NCI-H1417 treated with DMSO at 0.1 percent for 48 hours (cell line): ENCODE measurements around the gene IFITM10.
A peak's percentile ranks its signal among the peaks of the same experiment; 100 is the strongest.

Source experiments
- DNase-seq: peaks from one replicate; lab custom pipeline; 2025; lab: John Stamatoyannopoulos, UW

Gene IFITM10

DNA sequence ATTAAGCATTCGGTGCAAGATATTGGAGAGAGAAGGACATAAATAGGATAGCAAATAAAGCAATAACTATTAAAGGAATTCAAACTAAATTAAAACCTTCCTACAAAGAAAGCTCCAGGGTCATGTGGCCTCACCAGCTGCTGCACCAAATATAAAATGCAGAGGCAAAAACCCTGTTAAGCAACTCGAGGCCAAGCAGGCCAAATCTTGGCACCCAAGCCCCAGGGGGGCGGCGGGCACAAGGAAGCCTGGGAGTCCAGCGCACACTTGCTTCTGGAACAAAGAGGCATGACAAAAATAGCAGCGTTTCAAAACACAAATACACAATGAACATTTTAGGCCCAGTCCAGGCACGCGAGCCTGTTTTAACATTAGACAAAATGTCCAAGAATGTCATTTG lies 32.6 kb downstream of the IFITM10 start:
- DNase-seq: no peak

DNA sequence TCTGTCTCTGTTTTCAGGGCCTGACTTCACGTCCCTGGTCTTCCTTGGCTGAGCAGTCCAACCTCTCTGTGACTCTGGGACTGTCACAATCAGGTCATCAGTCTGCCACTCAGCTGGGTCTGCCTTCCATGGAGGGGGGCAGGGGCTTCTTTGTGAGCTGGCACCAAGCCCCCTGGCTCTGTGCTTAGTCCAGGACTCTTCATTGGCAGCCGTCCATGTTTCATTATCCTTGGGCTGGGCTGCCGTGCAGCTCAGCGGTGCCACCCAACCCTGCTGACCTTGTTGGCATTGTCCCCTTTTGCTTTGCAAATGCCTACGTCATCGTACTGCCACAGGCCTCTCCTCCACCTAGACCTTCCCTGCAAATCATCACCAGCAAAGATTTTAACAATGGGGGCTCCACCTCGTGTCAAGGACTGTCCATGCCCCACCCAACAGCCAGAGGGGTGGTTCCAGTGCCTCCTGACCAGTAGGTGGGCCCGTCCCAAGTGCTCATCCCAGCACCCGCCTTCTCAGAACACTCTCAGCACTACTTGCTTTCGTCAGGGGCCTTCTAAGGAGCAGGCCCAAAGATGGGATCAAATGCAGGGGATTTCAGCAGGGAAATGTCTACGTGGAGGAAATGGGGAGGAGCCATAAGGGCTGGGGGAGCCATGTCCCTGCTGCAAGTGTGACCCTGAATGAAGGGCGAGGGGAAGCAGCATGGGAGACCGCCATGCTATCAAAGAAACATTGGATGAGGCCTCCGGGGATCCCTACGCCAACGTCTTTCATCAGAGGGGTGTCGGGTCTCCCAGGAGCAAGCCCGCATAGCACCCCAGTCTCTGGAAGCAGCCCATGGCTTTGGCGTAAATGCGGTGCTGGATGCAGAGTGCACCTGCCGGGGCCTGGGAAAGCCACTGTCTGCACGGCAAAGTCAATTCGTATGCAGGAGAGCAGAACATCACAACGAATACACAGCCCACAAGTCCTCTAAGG lies 35.2 kb downstream of the IFITM10 start:
- no peak for DNase-seq

DNA sequence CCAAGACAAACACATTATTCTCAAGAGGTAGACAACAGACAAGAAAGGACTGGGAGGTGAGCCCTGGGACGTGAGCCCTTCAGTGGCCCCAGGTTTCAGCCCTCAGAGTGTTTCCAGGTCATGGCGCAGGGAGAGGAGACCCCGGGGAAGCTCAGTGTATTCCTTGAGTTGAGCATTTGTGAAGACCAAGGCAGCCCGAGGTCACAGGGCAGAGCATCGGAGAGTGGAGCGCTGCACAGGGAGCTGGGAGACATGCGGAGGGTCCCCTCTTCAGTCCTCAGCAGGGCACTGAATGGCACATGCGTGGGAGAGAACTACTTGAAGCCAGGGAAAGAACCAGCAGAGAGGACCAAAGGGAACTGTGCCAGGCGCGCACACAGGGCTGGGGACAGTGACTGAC lies 41.7 kb downstream of the IFITM10 start:
- DNase-seq: no peak

DNA sequence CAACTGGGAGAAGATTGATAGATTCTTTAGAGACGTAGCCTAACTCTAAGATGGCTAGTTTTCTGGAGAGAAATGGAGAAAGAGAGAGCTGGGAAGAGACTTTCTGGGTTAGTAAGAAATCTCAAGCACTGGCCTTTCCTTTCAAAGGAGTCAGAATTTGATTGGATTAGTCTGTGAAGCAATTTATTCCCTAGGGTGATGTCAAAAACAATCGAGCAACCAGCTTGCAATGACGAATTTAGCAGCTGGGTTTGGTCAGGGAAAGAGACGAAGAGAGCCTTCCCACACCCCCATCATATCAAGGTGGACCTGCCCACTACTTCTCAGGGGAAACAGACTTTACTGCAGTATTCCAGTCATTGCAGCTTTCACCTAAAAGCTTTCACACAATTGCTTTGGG lies 42.6 kb downstream of the IFITM10 start:
- no peak for DNase-seq

DNA sequence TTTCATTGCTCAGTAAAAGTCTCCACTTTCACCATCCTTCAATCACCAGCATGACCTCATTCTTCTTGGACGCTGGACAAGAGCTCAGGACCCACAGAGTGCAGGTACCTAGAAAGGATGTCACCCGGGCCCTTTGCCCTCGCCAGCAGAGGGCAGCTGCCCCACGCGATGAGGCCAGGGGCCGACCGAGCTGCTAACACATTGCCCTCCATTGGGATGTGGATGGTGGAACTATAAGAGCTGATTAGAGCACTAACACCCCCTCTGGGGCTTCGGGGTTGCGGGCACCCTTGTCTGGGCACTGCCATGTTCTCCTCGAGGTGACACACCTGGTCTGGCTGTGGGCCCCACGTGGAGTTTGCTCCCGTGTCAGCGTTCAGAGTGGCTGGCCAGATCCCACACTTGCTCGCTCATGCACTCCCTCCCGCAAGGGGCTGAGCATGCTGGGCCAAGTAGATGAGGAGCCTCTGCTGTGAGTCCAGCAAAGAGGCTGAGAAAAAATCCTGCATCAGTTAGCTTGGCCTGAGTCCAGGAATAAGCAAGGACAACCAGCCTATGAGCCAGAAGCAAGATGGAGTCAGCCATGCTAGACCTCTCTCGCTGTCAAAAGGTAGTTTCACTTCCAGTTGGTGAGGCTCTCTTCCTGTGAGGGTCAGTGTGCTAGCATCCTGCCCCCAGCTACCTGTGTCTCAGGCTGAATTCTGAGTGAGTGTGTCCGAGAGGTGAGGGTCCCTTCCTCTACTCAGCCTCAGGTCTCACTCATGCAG lies 43.6 kb downstream of the IFITM10 start:
- no peak for DNase-seq

DNA sequence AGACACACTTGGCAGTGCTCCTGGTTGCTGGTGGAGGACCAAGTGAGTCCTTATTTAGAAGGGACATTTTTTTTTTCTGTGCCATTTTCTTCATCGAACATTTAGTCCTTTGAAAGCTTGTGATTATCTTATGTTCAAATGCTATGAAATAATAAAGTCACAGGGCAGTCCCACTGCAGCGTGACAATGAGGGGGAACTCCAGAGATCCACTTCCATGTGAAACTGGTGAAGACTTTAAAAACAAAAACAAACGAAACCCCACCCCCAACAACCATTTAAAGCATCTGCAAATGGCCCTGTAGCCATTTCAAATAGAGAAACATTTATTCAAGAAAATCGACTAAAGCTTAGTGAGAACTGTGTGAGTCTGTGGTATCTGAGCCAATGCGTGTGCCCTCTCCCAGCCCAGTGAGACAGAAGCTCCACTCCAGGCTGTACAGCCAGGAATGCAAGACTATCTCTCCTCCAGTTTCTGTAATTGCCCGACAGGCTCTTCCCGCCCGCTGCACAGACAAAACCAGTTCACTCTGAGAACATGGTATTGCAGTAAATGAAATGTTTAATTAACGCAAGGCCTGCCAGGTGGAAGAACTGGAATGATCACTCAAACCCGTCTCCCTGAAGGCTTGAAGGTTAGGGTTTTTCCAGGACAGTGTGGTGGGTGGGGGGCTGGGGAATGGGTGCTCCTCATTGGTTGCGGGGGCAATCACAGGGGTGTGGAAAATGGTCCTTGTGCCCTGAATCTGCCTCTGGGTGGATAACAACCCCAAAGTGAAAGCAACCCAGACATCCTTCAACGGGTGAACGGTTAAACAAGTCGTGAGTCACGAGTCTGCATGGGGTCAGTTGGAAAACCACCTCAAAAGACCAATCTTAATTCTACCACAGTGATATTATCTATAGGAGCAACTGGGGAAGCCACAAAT lies 45.0 kb downstream of the IFITM10 start:
- DNase-seq: no peak

DNA sequence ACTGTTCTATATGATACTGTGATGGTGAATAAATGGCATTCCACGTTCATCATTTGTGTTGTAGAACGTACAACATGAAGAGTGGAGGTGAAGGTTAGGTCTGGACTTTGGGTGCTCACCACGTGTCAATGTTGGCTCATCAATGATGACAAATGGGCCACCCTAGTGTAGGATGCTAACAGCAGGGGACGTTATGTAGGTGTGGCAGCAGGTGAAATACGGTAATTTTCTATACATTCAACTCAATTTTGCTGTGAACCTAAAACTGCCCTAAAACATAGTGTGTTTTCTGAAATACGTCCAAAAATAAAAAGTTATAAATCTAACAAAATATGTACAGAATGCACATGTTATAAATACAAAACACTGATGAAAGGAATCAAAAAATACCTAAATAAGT lies 47.2 kb downstream of the IFITM10 start:
- DNase-seq: no peak

DNA sequence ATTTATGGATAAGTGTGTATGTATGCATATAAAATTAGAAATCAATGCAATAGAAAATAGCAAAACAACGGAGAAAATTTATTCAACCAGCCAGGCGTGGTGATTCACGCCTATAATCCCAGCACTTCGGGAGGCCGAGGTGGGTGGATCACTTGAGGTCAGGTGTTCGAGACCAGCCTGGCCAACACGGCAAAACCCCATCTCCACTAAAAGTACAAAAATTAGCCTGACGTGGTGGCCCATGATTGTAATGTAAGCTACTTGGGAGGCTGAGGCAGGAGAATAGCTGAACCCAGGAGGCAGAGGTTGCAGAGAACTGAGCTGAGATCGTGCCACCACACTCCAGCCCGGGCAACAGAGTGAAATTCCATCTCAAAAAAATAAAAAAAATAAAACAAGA lies 47.9 kb downstream of the IFITM10 start:
- no peak for DNase-seq

DNA sequence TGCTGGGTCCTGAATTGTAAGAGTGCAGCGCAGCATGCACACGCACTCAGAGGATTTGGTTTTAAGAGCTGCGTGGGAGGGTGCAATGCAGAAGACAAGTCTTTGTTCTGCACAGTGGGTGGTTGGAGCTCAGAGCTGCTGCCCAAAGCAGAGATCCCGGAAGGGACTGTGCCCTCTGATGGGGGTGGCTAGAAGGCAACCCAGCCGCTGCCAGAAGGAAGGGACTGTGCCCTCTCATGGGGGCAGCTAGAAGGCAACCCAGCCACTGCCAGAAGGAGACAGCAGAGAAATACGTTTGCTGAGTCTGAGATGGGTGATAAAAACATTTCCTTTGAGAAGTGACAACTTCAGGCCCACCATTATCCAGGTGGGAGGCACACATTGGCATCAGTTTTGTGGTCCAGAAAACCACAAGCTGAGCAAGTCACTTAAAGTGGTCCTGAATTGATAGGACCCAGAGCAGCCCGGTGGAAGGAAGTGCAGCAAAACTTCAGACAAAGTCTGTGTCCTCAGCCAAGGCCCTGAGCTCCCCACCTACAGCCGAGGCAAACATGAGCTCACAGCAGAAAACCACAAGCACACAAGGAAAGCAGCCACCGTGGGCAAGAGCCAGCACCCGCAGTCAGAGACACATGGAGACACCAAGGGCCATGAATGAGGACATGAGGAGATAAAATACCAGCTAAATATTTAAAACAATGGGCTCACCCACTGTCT lies 49.1 kb downstream of the IFITM10 start:
- DNase-seq: no peak

DNA sequence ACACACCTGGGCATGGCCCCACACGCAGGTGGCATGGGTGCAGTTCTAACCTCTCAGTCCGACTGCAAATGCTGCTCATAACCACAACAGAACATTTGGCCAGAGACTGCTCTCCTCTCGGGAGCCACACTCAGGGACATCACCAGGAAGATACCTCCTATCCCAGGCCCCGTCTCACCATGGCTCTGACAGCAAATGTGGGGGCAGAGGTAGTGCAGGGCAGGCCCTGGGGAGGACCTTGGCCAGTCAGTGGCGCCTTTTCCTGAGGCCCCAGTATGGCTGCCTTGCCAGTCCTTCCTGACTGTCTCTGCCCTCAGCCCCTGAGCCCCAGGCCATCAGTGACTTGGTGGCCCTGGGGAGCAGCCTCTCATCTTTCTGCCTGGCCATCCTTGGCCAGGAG lies 50.6 kb downstream of the IFITM10 start:
- DNase-seq: no peak

DNA sequence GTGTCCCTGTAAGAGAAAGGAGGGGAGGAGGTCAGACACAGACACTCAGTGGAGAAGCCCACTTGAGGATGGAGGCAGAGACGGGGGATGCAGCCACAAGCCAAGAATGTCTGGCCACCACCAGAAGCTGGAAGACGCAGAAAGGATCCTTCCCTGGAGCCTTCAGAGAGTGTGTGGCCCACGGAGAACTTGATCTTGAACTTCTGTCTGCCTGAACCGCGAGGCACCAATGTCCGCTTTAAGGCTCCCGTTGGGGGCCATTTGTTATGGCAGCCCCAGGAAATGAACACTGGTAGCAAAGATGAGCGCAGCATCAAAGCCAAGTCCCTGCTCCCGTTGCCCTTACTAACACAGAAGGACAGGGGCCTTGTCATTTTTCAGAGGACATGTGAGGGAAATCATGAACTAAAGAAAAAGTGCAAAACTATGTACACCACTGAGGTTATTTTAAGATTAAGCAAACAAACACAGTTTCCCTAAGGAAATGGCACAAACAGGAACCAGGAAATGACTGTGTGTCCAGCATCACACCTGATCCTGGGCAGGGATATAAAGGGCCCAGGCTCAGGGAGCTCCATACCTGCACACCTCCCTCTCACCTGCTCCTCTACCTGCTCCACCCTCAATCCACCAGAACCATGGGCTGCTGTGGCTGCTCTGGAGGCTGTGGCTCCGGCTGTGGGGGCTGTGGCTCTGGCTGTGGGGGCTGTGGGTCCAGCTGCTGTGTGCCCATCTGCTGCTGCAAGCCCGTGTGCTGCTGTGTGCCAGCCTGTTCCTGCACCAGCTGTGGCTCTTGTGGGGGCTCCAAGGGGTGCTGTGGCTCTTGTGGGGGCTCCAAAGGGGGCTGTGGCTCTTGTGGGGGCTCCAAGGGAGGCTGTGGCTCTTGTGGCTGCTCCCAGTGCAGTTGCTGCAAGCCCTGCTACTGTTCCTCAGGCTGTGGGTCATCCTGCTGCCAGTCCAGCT lies 53.5 kb downstream of the IFITM10 start, which contains the start of gene KRTAP5-6:
KRTAP5-6 (plus strand) TSS at position 588 of the 963 bp plus-strand sequence; CDS start at position 639, 51 bp downstream.
- no peak for DNase-seq

DNA sequence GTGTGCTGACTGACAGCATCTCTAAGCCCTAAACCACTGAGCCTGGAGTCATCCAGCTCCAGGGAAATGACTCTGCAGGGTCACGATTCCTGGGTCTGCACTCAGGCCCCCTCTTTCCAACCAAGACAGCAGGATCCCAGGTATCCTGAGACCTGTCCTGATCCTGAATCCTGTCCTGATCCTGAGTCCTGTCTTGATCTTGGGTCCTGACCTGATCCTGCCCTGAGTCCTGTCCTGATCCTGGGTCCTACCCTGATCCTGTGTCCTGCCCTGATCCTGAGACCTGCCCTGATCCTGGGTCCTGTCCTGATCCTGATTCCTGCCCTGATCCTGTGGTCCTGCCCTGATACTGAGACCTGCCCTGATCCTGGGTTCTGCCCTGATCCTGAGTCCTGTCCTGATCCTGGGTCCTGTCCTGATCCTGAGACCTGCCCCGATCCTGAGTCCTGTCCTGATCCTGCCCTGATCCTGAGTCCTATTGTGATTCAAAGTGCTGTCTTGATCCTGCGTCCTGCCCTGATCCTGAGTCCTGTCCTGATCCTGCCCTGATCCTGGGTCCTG lies 54.8 kb downstream of the IFITM10 start:
- DNase-seq: no peak

DNA sequence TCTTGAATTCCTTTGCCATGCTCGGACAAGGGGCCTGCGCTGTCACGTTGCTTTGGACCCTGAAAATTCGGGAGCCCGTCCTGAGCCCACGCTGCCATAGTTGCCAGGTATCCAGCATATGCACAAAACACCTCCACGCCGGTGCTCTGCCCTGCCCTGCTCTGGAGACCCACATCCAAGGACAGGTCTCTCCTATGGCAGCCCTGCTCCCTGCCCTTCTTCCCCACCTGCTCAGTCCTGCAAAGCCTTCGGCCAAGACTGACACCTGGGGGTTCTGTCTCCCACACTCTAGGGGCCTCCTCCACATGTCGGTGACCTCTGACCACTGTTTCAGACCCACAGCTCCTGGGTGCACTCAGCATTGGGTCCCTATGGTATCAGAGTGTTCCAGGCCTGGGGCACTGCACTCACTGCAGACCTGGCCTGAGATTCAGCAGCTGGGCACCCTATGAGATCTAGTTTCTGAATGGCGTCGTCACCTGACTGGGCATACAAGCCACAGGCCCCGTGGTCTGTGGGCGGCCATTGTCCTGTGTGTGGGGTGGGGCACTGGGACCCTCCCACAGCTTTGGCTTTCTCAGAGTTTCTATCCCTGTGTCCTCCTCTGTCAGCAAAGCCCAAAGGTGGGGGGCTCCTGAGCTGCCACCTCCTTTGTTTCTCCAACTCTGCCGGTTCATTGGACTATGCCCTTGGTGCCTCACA lies 55.4 kb downstream of the IFITM10 start:
- DNase-seq: no peak

DNA sequence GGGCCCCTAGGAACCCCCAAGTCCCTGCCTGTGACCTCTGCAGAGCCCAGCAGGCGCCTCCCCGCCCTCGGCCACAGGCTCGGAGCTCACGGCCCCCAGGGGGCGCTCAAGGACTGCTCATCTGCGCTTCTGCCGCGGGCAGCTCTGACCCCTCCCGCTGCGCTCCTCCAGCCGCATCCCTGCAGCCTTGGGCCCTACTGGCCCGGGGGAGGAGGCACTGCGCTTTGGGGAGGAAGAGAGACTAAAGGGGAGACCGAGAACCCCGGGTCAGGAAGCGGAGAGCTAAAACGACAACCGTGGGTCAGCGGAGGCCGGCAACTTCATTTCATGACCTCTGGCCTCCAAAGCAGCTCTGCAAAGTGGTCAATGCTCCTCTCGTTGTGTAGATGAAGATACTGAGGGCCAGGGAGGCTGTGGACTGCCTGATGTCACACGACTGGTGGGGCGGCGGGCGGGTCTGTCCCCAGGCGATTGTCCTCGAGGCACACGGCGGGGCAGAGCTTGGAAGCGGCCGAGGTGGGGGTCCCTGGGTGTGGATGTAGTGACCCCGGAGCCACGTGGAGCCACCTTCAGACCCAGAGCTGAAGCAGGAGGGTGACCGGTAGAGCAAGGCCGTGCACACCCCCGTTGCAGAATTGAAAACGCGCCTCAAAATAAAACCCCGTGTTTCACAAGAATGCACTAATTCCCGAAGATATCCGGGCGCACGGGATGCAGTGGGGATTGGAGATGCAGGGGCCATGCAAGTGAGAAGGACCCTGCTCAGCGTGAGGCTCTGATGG lies 56.1 kb downstream of the IFITM10 start:
- peak; percentile 24 for DNase-seq

DNA sequence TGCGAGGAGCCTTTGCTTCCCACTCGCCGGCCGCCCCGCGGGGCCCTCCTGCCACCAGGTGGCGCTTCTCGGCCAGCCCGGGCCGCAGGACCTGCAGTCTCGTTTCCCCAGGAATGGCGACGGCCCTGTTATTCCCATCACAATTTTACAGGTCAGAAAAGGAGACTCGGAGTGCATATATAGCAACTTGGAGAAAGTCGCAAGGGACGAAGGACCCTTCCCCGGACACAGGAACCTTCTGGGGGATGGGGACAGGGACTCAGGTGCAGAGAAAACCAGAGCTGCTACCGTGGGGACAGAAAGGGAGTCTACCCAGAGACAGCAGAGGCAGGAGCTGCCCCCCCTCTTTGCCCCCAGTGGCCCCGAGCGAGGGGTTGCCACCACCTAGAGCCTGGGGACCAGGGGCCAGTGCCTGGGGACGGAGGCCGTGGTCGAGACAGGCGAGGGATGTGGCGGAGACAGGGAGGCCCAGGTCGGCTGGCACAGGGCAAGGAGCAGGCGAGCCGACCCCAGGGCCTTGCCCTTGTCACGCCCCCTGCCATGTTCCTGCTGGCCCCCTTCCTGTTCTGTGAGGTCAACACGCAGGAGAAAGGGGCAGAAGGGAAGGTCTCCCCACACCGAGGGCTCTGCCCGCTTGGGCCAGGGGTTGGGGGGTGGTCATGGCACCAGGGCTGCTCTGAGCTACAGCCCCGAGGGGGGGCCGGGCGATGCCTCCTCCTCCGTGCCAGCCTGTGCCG lies 56.9 kb downstream of the IFITM10 start:
- DNase-seq: peak; percentile 13

DNA sequence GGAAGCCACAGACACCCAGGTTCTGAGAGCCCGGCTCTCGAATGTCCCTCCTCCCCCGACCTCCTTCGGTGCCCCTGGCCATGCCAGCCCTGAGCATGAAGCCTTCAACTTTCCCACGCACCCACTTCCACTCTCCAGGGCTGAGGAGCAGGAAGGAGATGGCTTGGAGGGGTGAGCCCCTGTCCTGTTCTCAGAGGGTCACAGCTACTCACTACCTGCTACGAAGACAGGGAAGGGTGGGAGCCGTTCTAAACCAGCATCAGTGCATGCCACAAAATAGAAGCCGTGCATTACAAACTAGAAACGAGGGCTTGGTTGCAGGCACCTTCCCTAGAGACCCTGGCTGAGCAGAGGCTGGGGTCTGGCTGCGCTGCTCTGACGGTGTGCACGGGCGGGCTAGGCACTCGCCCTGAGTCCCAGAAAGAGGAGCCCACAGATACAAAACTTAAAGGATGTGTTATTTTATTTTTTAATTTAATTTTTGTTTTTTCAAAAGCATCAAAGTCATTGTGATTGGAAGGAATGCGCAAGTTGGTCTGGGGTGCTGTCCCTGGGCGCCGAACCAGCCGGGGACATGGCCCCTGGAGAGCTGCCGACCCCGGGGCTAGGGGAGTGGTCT lies 57.6 kb downstream of the IFITM10 start:
- DNase-seq: no peak
